GM12864 (cell line): Measurements from ENCODE around the gene MSN.

Source experiments
- DNase-seq: peaks from one replicate; pipeline ENCODE4 v3.0.0-alpha.2; 2011; ENCODE audit warnings: low read depth
- H3K4me3 ChIP-seq: 2 replicates; pipeline ENCODE4 v1.5.1; 2011; ENCODE audit warnings: mild to moderate bottlenecking, low read depth, low read length, control low read depth
- TF ChIP-seq, protein P1 (sequence below): IDR thresholded peaks from 2 replicates; pipeline ENCODE4 v1.5.1; 2011; ENCODE audit warnings: low read depth, mild to moderate bottlenecking, moderate library complexity, low read length, control low read depth, inconsistent platforms; ENCODE audit errors: missing control alignments

MSN gene

GRCh38 chrX:65718538-65718937, 51.1 kb downstream of the MSN start:
- no peak for DNase-seq
- no peak overlapping the region for H3K4me3 ChIP-seq
- TF ChIP-seq, protein P1, sequence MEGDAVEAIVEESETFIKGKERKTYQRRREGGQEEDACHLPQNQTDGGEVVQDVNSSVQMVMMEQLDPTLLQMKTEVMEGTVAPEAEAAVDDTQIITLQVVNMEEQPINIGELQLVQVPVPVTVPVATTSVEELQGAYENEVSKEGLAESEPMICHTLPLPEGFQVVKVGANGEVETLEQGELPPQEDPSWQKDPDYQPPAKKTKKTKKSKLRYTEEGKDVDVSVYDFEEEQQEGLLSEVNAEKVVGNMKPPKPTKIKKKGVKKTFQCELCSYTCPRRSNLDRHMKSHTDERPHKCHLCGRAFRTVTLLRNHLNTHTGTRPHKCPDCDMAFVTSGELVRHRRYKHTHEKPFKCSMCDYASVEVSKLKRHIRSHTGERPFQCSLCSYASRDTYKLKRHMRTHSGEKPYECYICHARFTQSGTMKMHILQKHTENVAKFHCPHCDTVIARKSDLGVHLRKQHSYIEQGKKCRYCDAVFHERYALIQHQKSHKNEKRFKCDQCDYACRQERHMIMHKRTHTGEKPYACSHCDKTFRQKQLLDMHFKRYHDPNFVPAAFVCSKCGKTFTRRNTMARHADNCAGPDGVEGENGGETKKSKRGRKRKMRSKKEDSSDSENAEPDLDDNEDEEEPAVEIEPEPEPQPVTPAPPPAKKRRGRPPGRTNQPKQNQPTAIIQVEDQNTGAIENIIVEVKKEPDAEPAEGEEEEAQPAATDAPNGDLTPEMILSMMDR: no peak

GRCh38 chrX:65720381-65720964, 53.0 kb downstream of the MSN start:
- TF ChIP-seq, protein P1: peak; percentile 27

GRCh38 chrX:65723706-65724105, 56.3 kb downstream of the MSN start:
- TF ChIP-seq, protein P1: no peak
- H3K4me3 ChIP-seq: no peak overlapping the region
- DNase-seq: peak; percentile 62

More at GRCh38 chrX:65720381-65720964, 53.0 kb downstream of the MSN start:
- H3K4me3 ChIP-seq: no peak overlapping the region
- DNase-seq: no peak

DNA sequence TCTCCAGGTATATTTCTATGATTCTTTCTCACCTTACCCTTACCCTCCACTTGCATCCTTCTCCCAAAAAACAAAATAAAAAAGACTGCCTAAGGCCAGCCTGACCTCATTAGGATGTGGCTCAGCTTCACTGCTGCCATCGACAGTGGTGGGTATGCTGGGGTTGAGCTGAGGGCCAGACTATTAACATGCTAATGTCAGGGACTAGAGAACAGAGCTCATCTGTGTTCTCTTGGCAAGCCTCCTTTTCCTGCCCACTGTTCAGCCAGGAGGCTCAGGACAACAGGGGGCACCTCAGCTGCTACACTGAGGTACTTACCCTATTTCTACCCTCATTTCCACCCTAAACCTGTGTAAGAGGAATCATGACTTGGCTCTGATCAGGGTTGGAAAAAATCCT, 59.3 kb downstream of the MSN start:
- no peak for DNase-seq
- TF ChIP-seq, protein P1: no peak
- H3K4me3 ChIP-seq: no peak overlapping the region

GRCh38 chrX:65731684-65732289, 64.3 kb downstream of the MSN start:
- H3K4me3 ChIP-seq: no peak overlapping the region
- TF ChIP-seq, protein P1: no peak
- no peak for DNase-seq

DNA sequence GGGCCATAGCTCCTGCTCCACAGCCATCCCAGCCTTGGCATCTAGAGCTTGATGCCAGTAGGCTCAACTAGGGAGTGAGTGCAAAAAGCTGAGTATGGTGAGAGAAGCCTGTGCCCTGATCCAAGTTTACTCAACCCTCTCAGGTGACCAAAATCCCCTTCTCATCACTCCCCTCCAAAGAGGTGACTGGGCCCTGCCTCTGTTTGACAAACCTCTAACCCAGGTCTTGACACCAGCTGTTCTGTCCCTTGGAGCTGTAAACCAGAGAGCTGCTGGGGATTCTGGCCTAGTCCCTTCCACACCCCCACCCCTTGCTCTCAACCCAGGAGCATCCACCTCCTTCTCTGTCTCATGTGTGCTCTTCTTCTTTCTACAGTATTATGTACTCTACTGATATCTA, 73.5 kb downstream of the MSN start:
- TF ChIP-seq, protein P1: no peak

GRCh38 chrX:65741823-65742222, 74.4 kb downstream of the MSN start:
- no peak for DNase-seq
- H3K4me3 ChIP-seq: no peak overlapping the region
- TF ChIP-seq, protein P1: no peak

More for the DNA sequence above, 73.5 kb downstream of the MSN start:
- H3K4me3 ChIP-seq: no peak overlapping the region
- DNase-seq: no peak
